Measurements from ENCODE around the gene TAS2R39.

TAS2R39 gene

GRCh38 chr7:143217806-143218205 lies 34.6 kb downstream of the TAS2R39 start:
- DNase-seq: no peak

GRCh38 chr7:143221286-143221685 lies 38.1 kb downstream of the TAS2R39 start:
- DNase-seq: no peak

GRCh38 chr7:143221737-143222136 lies 38.5 kb downstream of the TAS2R39 start, which contains the start of gene TAS2R40:
Gene TAS2R40, plus strand, starts transcription at chr7:143222037. Its CDS starts 42 bp downstream, at chr7:143222079.
- DNase-seq: no peak

GRCh38 chr7:143222782-143223181 lies 39.6 kb downstream of the TAS2R39 start:
- no peak for DNase-seq

- no peak for DNase-seq
These were observed 40.6 kb downstream of the TAS2R39 start for GRCh38 chr7:143223784-143224183.

GRCh38 chr7:143225047-143225446 lies 41.8 kb downstream of the TAS2R39 start:
- DNase-seq: no peak

- no peak for DNase-seq
These were observed 44.6 kb downstream of the TAS2R39 start for GRCh38 chr7:143227806-143228205.

GRCh38 chr7:143229054-143229790 lies 46.0 kb downstream of the TAS2R39 start:
- DNase-seq: no peak

- DNase-seq: no peak
These were observed 47.6 kb downstream of the TAS2R39 start for GRCh38 chr7:143230602-143231457.

All from activated effector memory CD4-positive, alpha-beta T cell treated with Interleukin-2 at 50 U/mL for 16 hours (primary cell).